Measurements from ENCODE around the gene JARID2.

GRCh38 chr6:15363164-15363522 lies 117.3 kb downstream of the JARID2 start:
- TF ChIP-seq CTCF (IDR thresholded peaks at IDR 0.05) (no peak), SIN3A (IDR thresholded peaks at IDR 0.05; ENCODE audit: borderline replicate concordance, insufficient read depth, low read depth, low read length) (no peak), REST (IDR thresholded peaks at IDR 0.05; ENCODE audit: insufficient read depth in 1 of 2, low read depth in 2 of 2, low read length in 1 of 2) (no peak), POLR2AphosphoS5 (IDR thresholded peaks at IDR 0.05; ENCODE audit: low read depth, low read length) (no peak)
